HepG2 (cell line): ENCODE measurements around the gene KLF7. TPM values are rescaled to one million over a fixed set of nuclear protein-coding genes. Genes with fewer than 3 reads are reported as not detected.

ENCODE experiments used
- ATAC-seq: fragments of 200-7000 bp; cut with Tn5 transposase; 3 replicates; pipeline ENCODE4 v1.9.1; 2020; ENCODE audit warnings: mild to moderate bottlenecking, moderate library complexity
- BruUV-seq: library from RNA; stranded (reverse); fragments of 400-500 nt; replicated peaks from 2 replicates; lab custom pipeline; 2021; lab: Mats Ljungman, UMichigan
- CTCF ChIA-PET: fragments of 300-600 bp; formaldehyde crosslinking; extraction: SDS; loops from one replicate; lab custom pipeline; 2021; ENCODE audit warnings: low total read pairs, inconsistent platforms, low intra/inter-chr PET ratio; lab: Yijun Ruan, JAX
- POLR2A ChIA-PET: fragments of 350-600 bp; sonication (Branson Sonifier 250); formaldehyde crosslinking; loops from one replicate; lab custom pipeline; 2020; ENCODE audit warnings: antibody characterized with exemption, inconsistent platforms; lab: Yijun Ruan, JAX
- DNase-seq: peaks from one replicate; pipeline ENCODE4 v3.0.0-alpha.2; 2015; ENCODE audit warnings: low spot score
- FAIRE-seq: peaks from 3 replicates; lab custom pipeline; 2011; peaks lifted over from hg19 to GRCh38; lab: Jason Lieb, UNC
- H2AFZ ChIP-seq: one replicate; pipeline ENCODE4 v1.6.1; 2011; ENCODE audit warnings: low read length, inconsistent platforms
- H3K27ac ChIP-seq: fragments of 300-600 bp; 3 replicates; pipeline ENCODE4 v1.8.0; 2011; ENCODE audit warnings: mixed run types, mild to moderate bottlenecking, mixed read lengths, low read length, inconsistent platforms; ENCODE audit not compliant: insufficient read depth; ENCODE audit errors: extremely low read length
- H3K27me3 ChIP-seq, 2 experiments: fragments of 200-600 bp in 1 of 2; 2 replicates in 1 of 2; 3 replicates in 1 of 2; pipeline versions ENCODE4 v1.6.0 to v1.8.0; 2011; ENCODE audit warnings: low read length in 2 of 2, mild to moderate bottlenecking in 2 of 2, moderate library complexity in 2 of 2, inconsistent platforms in 1 of 2; ENCODE audit not compliant: insufficient read depth in 2 of 2, control insufficient read depth in 1 of 2
- H3K36me3 ChIP-seq, 2 experiments: fragments of 200-600 bp in 1 of 2; replicated peaks in 1 of 2; 2 replicates in 1 of 2; 3 replicates in 1 of 2; pipeline versions ENCODE4 v1.5.1 to v1.8.0; 2011; ENCODE audit warnings: low read length in 2 of 2, inconsistent platforms in 1 of 2; ENCODE audit not compliant: insufficient read depth in 2 of 2, control insufficient read depth in 1 of 2
- H3K4me1 ChIP-seq: 2 replicates; pipeline ENCODE4 v1.5.1; 2012; ENCODE audit warnings: low read length, inconsistent platforms; ENCODE audit not compliant: insufficient read depth
- H3K4me2 ChIP-seq: 2 replicates; pipeline ENCODE4 v1.6.0; 2011; ENCODE audit warnings: low read depth, low read length, inconsistent platforms
- H3K4me3 ChIP-seq, 3 experiments: fragments of 200-600 bp in 1 of 3; sonication (generic), shearing (Covaris generic) in 1 of 3; replicated peaks in 1 of 3; 2 replicates each; pipeline ENCODE4 v1.5.1; 2011 to 2016; ENCODE audit warnings: low read length in 3 of 3, inconsistent platforms in 2 of 3, low read depth in 2 of 3, mild to moderate bottlenecking in 2 of 3, control low read depth in 1 of 3, mixed read lengths in 1 of 3; ENCODE audit not compliant: insufficient read depth in 1 of 3
- H3K79me2 ChIP-seq: one replicate; pipeline ENCODE4 v1.6.1; 2011; ENCODE audit warnings: low read length, inconsistent platforms; ENCODE audit not compliant: insufficient read depth
- H3K9ac ChIP-seq: 2 replicates; pipeline ENCODE4 v1.6.0; 2011; ENCODE audit warnings: mild to moderate bottlenecking, low read depth, low read length, inconsistent platforms; ENCODE audit not compliant: insufficient read depth
- H3K9me3 ChIP-seq: 2 replicates; pipeline ENCODE4 v1.5.1; 2012; ENCODE audit warnings: mild to moderate bottlenecking, low read length
- H4K20me1 ChIP-seq: 2 replicates; pipeline ENCODE4 v1.6.0; 2011; ENCODE audit warnings: inconsistent platforms, mild to moderate bottlenecking, low read length, moderate library complexity; ENCODE audit not compliant: insufficient read depth
- JDP2 ChIP-seq: sonication (generic); formaldehyde crosslinking; IDR thresholded peaks from 2 replicates; pipeline ENCODE4 v1.8.1; 2022; ENCODE audit warnings: missing genetic modification reagents, borderline replicate concordance
- MEIS1 ChIP-seq: sonication (generic); formaldehyde crosslinking; IDR thresholded peaks from 2 replicates; pipeline ENCODE4 v1.9.0; 2021; ENCODE audit warnings: mild to moderate bottlenecking, missing genetic modification reagents, moderate library complexity, borderline replicate concordance
- MTF1 ChIP-seq: sonication (generic); formaldehyde crosslinking; IDR thresholded peaks from 2 replicates; pipeline ENCODE4 v1.5.0; 2020; ENCODE audit warnings: missing genetic modification reagents
- PPARG ChIP-seq: conservative IDR thresholded peaks from 2 replicates; pipeline ENCODE4 v1.6.1; 2016; ENCODE audit warnings: missing biosample characterization, missing genetic modification reagents
- RFX5 ChIP-seq: IDR thresholded peaks from 2 replicates; pipeline ENCODE4 v1.6.1; 2011; ENCODE audit warnings: low read depth, low read length, improper control_type of control experiment
- TBP ChIP-seq: sonication (generic); formaldehyde crosslinking; IDR thresholded peaks from 2 replicates; pipeline ENCODE4 v1.5.0; 2020; ENCODE audit warnings: missing genetic modification reagents
- ZKSCAN5 ChIP-seq: sonication (generic); formaldehyde crosslinking; IDR thresholded peaks from 2 replicates; pipeline ENCODE4 v1.5.1; 2020; ENCODE audit warnings: mild to moderate bottlenecking, missing genetic modification reagents
- ZNF232 ChIP-seq: sonication (generic); formaldehyde crosslinking; IDR thresholded peaks from 2 replicates; pipeline ENCODE4 v1.4.0; 2020; ENCODE audit warnings: missing genetic modification reagents, borderline replicate concordance
- whole genome bisulfite sequencing: methylation state at CpG from one replicate; pipeline ENCODE4 v1.1.6; 2017; ENCODE audit warnings: low lambda C conversion rate; 5-methylcytosine and 5-hydroxymethylcytosine counted together
- in situ Hi-C: cut with HindIII; loops from 2 replicates; pipeline ENCODE4 v1.10.0; 2017; ENCODE audit warnings: low pct_unique_long_range_greater_than_20kb; ENCODE audit not compliant: extremely low pct_ligation_motif_present
- intact Hi-C: fragments of 100-400 bp; cut with micrococcal nuclease; formaldehyde crosslinking; loops from one replicate; pipeline ENCODE4 v1.10.0; 2022; ENCODE audit not compliant: unreplicated experiment
- polyA plus RNA-seq, 8 experiments: library from polyadenylated mRNA; depleted of rRNA in 3 of 8; stranded (reverse) in 7 of 8; unstranded in 1 of 8; fragments of >200 nt; fragmentation: Illumina TruSeq in 4 of 8; extraction: Trizol in 4 of 8; gene quantifications; 2 replicates each; pipeline versions ENCODE4 v1.2.1 to v1.2.3, GENCODE V29; 2011 to 2016; ENCODE audit warnings: low read depth in 4 of 8, missing spikeins in 1 of 8, mixed read lengths in 1 of 8; ENCODE audit not compliant: insufficient read depth in 1 of 8
- total RNA-seq, 5 experiments: library from RNA; depleted of rRNA; stranded (reverse); fragments of >200 nt; fragmentation: Illumina TruSeq; extraction: Trizol; gene quantifications; 2 replicates each; pipeline ENCODE4 v1.2.3, GENCODE V29; 2016; ENCODE audit warnings: low read depth in 1 of 5
- TF ChIP-seq, protein P1 (sequence below): sonication (generic); formaldehyde crosslinking; conservative IDR thresholded peaks from 2 replicates; pipeline ENCODE4 v1.5.0; 2020; ENCODE audit warnings: missing genetic modification reagents
- TF ChIP-seq, protein P2 (sequence below): sonication (generic); formaldehyde crosslinking; IDR thresholded peaks from 2 replicates; pipeline ENCODE4 v1.8.0; 2022; ENCODE audit warnings: low read depth, missing genetic modification reagents

KLF7 gene
- total and polyA plus RNA-seq, 2 of the 13 experiments (the other 11 are each of a cell fraction or from before 2014, with no cell fraction given), result 2.6 to 5.4 TPM

DNA sequence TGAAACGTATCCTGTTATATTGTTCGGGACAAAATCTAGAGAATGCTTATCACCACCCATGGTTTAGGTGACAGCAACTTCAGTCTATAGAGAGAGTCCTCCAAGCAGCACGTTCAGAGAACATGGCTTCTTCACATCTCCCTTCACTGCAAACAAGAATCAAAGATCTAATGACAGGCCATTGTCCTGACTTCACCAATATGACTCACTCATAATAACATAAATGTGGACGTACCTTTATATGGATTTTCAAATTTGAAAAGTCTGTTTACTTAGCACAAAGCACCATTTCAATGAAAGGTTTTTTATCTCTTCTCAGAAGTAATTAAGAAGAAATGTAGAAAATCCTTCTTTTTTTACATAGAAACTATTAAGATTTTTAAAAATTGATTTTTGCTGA, 46.7 kb downstream of the KLF7 start:
- Histone ChIP-seq H3K36me3 (peaks cover 0 to 6% of the 10 kb centered on the region in 2 experiments; a peak in 1 of 5 replicates), H3K9me3 (no peaks in the 10 kb centered on the region), H3K4me1 (no peaks in the 10 kb centered on the region), H3K27me3 (no peaks in the 10 kb centered on the region), H3K79me2 (no peaks in the 10 kb centered on the region), H2AFZ (no peak overlapping the region), H3K9ac (no peak overlapping the region), H3K27ac (no peak overlapping the region), H4K20me1 (no peaks in the 10 kb centered on the region), H3K4me2 (no peak overlapping the region), H3K4me3 (no peak overlapping the region)
- TF ChIP-seq ZNF232 (CRISPR knock-in tag) (no peak), ZKSCAN5 (CRISPR knock-in tag) (no peak), TBP (CRISPR knock-in tag) (no peak), JDP2 (CRISPR knock-in tag) (no peak)
- TF ChIP-seq, protein P1, sequence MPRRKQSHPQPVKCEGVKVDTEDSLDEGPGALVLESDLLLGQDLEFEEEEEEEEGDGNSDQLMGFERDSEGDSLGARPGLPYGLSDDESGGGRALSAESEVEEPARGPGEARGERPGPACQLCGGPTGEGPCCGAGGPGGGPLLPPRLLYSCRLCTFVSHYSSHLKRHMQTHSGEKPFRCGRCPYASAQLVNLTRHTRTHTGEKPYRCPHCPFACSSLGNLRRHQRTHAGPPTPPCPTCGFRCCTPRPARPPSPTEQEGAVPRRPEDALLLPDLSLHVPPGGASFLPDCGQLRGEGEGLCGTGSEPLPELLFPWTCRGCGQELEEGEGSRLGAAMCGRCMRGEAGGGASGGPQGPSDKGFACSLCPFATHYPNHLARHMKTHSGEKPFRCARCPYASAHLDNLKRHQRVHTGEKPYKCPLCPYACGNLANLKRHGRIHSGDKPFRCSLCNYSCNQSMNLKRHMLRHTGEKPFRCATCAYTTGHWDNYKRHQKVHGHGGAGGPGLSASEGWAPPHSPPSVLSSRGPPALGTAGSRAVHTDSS, result no peak
- BruUV-seq, result no TSS peak
- FAIRE-seq, result peak; percentile 58
- DNase-seq, result no peak
- in situ Hi-C loops, result no loop called here
- WGBS, result 88% methylated on average over 4 of the region's 4 CpGs
- intact Hi-C loops, result no loop called here
- ChIA-PET CTCF (no interaction called here), POLR2A (no interaction called here)
- no peak for ATAC-seq

DNA sequence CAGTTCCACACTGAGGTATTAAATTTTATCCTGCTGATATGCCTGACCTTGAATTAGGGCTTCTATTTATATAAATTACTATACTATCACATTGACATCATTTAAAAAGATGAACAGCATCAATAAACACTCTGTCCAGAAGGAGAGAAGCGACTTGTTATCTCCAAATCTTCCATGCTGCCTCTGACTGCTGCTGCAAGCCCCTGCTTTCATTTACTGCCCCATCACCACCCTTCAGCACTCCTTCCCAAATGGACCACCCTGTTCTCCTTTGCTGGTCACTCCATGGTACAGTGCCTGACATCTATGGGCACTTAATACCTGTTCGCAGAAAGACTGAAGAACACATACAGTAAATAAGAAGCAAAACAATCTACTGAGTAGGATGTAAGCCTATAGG, 48.1 kb downstream of the KLF7 start:
- H3K79me2 ChIP-seq, result no peaks in the 10 kb centered on the region
- no peaks in the 10 kb centered on the region for H3K4me1 ChIP-seq
- H3K36me3 ChIP-seq, result no peaks in the 10 kb centered on the region
- POLR2A ChIA-PET, result no interaction called here
- no peaks in the 10 kb centered on the region for H4K20me1 ChIP-seq
- DNase-seq, result no peak
- WGBS, result 81% methylated on average over 2 of the region's 2 CpGs
- H3K27me3 ChIP-seq, result no peaks in the 10 kb centered on the region
- H3K9ac ChIP-seq, result no peak overlapping the region
- intact Hi-C loops (no loop called here), in situ Hi-C loops (no loop called here)
- no peaks in the 10 kb centered on the region for H3K9me3 ChIP-seq
- H3K4me3 ChIP-seq, result no peak overlapping the region
- FAIRE-seq, result no peak
- no peak overlapping the region for H2AFZ ChIP-seq
- no TSS peak for BruUV-seq
- no peak overlapping the region for H3K27ac ChIP-seq
- no peak overlapping the region for H3K4me2 ChIP-seq
- CTCF ChIA-PET, result no interaction called here
- ATAC-seq, result no peak
- TF ChIP-seq, protein P2, sequence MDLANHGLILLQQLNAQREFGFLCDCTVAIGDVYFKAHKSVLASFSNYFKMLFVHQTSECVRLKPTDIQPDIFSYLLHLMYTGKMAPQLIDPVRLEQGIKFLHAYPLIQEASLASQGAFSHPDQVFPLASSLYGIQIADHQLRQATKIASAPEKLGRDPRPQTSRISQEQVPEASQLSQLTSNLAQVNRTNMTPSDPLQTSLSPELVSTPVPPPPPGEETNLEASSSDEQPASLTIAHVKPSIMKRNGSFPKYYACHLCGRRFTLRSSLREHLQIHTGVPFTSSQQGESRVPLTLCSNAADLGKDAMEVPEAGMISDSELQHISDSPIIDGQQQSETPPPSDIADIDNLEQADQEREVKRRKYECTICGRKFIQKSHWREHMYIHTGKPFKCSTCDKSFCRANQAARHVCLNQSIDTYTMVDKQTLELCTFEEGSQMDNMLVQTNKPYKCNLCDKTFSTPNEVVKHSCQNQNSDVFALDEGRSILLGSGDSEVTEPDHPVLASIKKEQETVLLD (CRISPR knock-in tag), result no peak
- TF ChIP-seq MEIS1 (CRISPR knock-in tag), result no peak
- no peak for TF ChIP-seq MTF1
- no peak for TF ChIP-seq RFX5
- TF ChIP-seq TBP (CRISPR knock-in tag), result no peak
- no peak for TF ChIP-seq PPARG (CRISPR knock-in tag)
